GM21619 (cell line): ENCODE results near the gene ICA1.

Experiments used
- ATAC-seq: cut with Tn5 transposase; IDR thresholded peaks from one replicate; pipeline ENCODE4 v1.9.1; 2021; ENCODE audit not compliant: unreplicated experiment

The ICA1 gene

GRCh38 chr7:8165150-8165549, 96.8 kb downstream of the ICA1 start:
- no peak for ATAC-seq

GRCh38 chr7:8162181-8162580, 99.8 kb downstream of the ICA1 start:
- no peak for ATAC-seq

GRCh38 chr7:8161364-8161828, 100.6 kb downstream of the ICA1 start:
- ATAC-seq = no peak

- ATAC-seq = no peak
Observed at GRCh38 chr7:8160779-8161345, 101.1 kb downstream of the ICA1 start.

- no peak for ATAC-seq
Observed at GRCh38 chr7:8160250-8160649, 101.7 kb downstream of the ICA1 start.

GRCh38 chr7:8159595-8159994, 102.4 kb downstream of the ICA1 start:
- no peak for ATAC-seq

GRCh38 chr7:8157296-8157695, 104.7 kb downstream of the ICA1 start:
- no peak for ATAC-seq

GRCh38 chr7:8155836-8156235, 106.1 kb downstream of the ICA1 start:
- no peak for ATAC-seq

- ATAC-seq = no peak
Observed at GRCh38 chr7:8154272-8154671, 107.7 kb downstream of the ICA1 start.

GRCh38 chr7:8152489-8153192, 109.3 kb downstream of the ICA1 start:
- no peak for ATAC-seq

- no peak for ATAC-seq
Observed at GRCh38 chr7:8151161-8151725, 110.7 kb downstream of the ICA1 start.

GRCh38 chr7:8149222-8149621, 112.7 kb downstream of the ICA1 start:
- ATAC-seq = peak; percentile 63

GRCh38 chr7:8147760-8148463, 114.1 kb downstream of the ICA1 start:
- ATAC-seq = no peak

- no peak for ATAC-seq
Observed at GRCh38 chr7:8146788-8147413, 115.1 kb downstream of the ICA1 start.

- ATAC-seq = no peak
Observed at GRCh38 chr7:8146106-8146787, 115.7 kb downstream of the ICA1 start.

- ATAC-seq = no peak
Observed at GRCh38 chr7:8144856-8145255, 117.1 kb downstream of the ICA1 start.

- ATAC-seq = peak; percentile 55
Observed at GRCh38 chr7:8143151-8143874, 118.7 kb downstream of the ICA1 start.

GRCh38 chr7:8142477-8142876, 119.5 kb downstream of the ICA1 start:
- no peak for ATAC-seq

- ATAC-seq = no peak
Observed at GRCh38 chr7:8141070-8141469, 120.9 kb downstream of the ICA1 start.

GRCh38 chr7:8136051-8136730, 125.8 kb downstream of the ICA1 start:
- no peak for ATAC-seq
